Cardiac muscle cell (in vitro differentiated cells and primary cell): ENCODE measurements around the gene ATG16L2. TPM values are rescaled to one million over a fixed set of nuclear protein-coding genes. Genes with fewer than 3 reads are reported as not detected.

Source experiments
- DNase-seq, 2 donors: peaks; one replicate each; pipeline versions ENCODE4 v3.0.0 to v3.0.0-alpha.2; 2010 to 2017; ENCODE audit warnings: low read depth in 1 of 2, low spot score in 1 of 2
- H3K27ac ChIP-seq: fragments of 200-600 bp; sonication (generic); 2 replicates; pipeline ENCODE4 v1.5.1; 2016
- H3K27me3 ChIP-seq: fragments of 200-600 bp; sonication (generic); 2 replicates; pipeline ENCODE4 v1.6.0; 2016; ENCODE audit warnings: control low read depth
- H3K36me3 ChIP-seq: fragments of 200-600 bp; sonication (generic); 2 replicates; pipeline ENCODE4 v1.5.1; 2016; ENCODE audit warnings: control low read depth
- H3K4me1 ChIP-seq: fragments of 200-600 bp; sonication (generic); 2 replicates; pipeline ENCODE4 v1.8.1; 2017; ENCODE audit warnings: low read depth, mild to moderate bottlenecking, mixed run types
- H3K4me3 ChIP-seq: fragments of 200-600 bp; sonication (generic); 2 replicates; pipeline ENCODE4 v1.5.1; 2016; ENCODE audit warnings: mild to moderate bottlenecking
- H3K9me3 ChIP-seq: fragments of 200-600 bp; sonication (generic); 2 replicates; pipeline ENCODE4 v1.5.1; 2017; ENCODE audit warnings: low read depth, mild to moderate bottlenecking, control low read depth
- CTCF ChIP-seq: IDR thresholded peaks from 2 replicates; pipeline ENCODE4 v1.5.1; 2012; ENCODE audit warnings: low read depth, mild to moderate bottlenecking, low read length
- polyA plus RNA-seq: library from polyadenylated mRNA; unstranded; fragments of >200 nt; fragmentation: Nextera tagmentation; extraction: Ambion mirVana; gene quantifications from 2 replicates; pipeline ENCODE4 v1.2.1, GENCODE V29; 2016
- total RNA-seq: library from RNA; depleted of rRNA; stranded (reverse); fragments of >200 nt; gene quantifications from 2 replicates; pipeline ENCODE4 v1.2.3, GENCODE V29; 2016

ATG16L2 gene
- total RNA-seq (16.7 and 66.8 TPM in 2 replicates), polyA plus RNA-seq (47.8 and 80.4 TPM in 2 replicates)

GRCh38 chr11:72814286-72815109, at the start of gene ATG16L2:
TSS of gene ATG16L2 (plus strand) at chr11:72814411. CDS start at chr11:72814446, 35 bp downstream.
- Histone ChIP-seq H3K4me3 (peak within 1 kb of the TSS; percentile 71), H3K9me3 (no peaks in the 10 kb centered on the region), H3K27ac (peak within 1 kb of the TSS; percentile 99), H3K4me1 (peaks cover 14% of the 10 kb centered on the region), H3K27me3 (no peaks in the 10 kb centered on the region), H3K36me3 (no peaks in the 10 kb centered on the region)
- TF ChIP-seq CTCF, result peak; percentile 5
- peak; percentile 89 to 93 for DNase-seq

GRCh38 chr11:72764503-72764902, 49.7 kb upstream of the ATG16L2 start:
- Histone ChIP-seq H3K27ac (no peak overlapping the region), H3K27me3 (no peaks in the 10 kb centered on the region), H3K4me1 (no peaks in the 10 kb centered on the region), H3K36me3 (no peaks in the 10 kb centered on the region), H3K9me3 (no peaks in the 10 kb centered on the region), H3K4me3 (no peak overlapping the region)
- no peak for DNase-seq
- TF ChIP-seq CTCF, result no peak

- H3K27me3 ChIP-seq, result no peaks in the 10 kb centered on the region
- DNase-seq, result no peak
- H3K4me1 ChIP-seq, result no peaks in the 10 kb centered on the region
- no peak overlapping the region for H3K4me3 ChIP-seq
- H3K27ac ChIP-seq, result no peak overlapping the region
- no peaks in the 10 kb centered on the region for H3K36me3 ChIP-seq
- no peak for TF ChIP-seq CTCF
- H3K9me3 ChIP-seq, result no peaks in the 10 kb centered on the region
These were observed 47.9 kb upstream of the ATG16L2 start for GRCh38 chr11:72766152-72766902.

- Histone ChIP-seq H3K4me3 (no peak overlapping the region), H3K4me1 (no peaks in the 10 kb centered on the region), H3K27ac (no peak overlapping the region), H3K27me3 (no peaks in the 10 kb centered on the region), H3K9me3 (no peaks in the 10 kb centered on the region), H3K36me3 (no peaks in the 10 kb centered on the region)
- no peak for TF ChIP-seq CTCF
- no peak for DNase-seq
These were observed 46.8 kb upstream of the ATG16L2 start for GRCh38 chr11:72767203-72768062.

- H3K27ac ChIP-seq, result no peak overlapping the region
- no peaks in the 10 kb centered on the region for H3K9me3 ChIP-seq
- DNase-seq, result no peak
- no peak for TF ChIP-seq CTCF
- no peaks in the 10 kb centered on the region for H3K27me3 ChIP-seq
- H3K4me3 ChIP-seq, result no peak overlapping the region
- H3K36me3 ChIP-seq, result no peaks in the 10 kb centered on the region
- H3K4me1 ChIP-seq, result peaks cover 7% of the 10 kb centered on the region
These were observed 45.6 kb upstream of the ATG16L2 start for GRCh38 chr11:72768581-72768980.
